CD4-positive, alpha-beta memory T cell (primary cell): ENCODE data around the gene SCN5A. TPM values are rescaled to one million over a fixed set of nuclear protein-coding genes. Genes with fewer than 3 reads are reported as not detected.
A peak's percentile ranks its signal among the peaks of the same experiment; 100 is the strongest.

ENCODE experiments used
- CTCF ChIA-PET: fragments of 350-600 bp; sonication (Branson Sonifier 250); formaldehyde crosslinking; loops from one replicate; lab custom pipeline; 2021; ENCODE audit warnings: inconsistent platforms; ENCODE audit not compliant: partially characterized antibody; lab: Charles Lee
- POLR2A ChIA-PET: fragments of 350-600 bp; sonication (Branson Sonifier 250); formaldehyde crosslinking; loops from one replicate; lab custom pipeline; 2021; ENCODE audit not compliant: partially characterized antibody; lab: Charles Lee
- DNase-seq, 5 donors: peaks; one replicate each; pipeline versions ENCODE4 v3.0.0 to v3.0.0-alpha.2; 2020 to 2022; ENCODE audit warnings: mixed read lengths in 1 of 5
- H3K27ac ChIP-seq: one replicate; pipeline ENCODE4 v1.7.0; 2013; ENCODE audit warnings: low read depth, low read length
- H3K27me3 ChIP-seq: 2 replicates; pipeline ENCODE4 v1.7.0; 2013; ENCODE audit warnings: mild to moderate bottlenecking, low read length, moderate library complexity; ENCODE audit not compliant: insufficient read depth
- H3K36me3 ChIP-seq: 2 replicates; pipeline ENCODE4 v1.7.0; 2013; ENCODE audit warnings: mild to moderate bottlenecking, low read length, moderate library complexity; ENCODE audit not compliant: insufficient read depth
- H3K4me1 ChIP-seq: 2 replicates; pipeline ENCODE4 v1.7.0; 2013; ENCODE audit warnings: mild to moderate bottlenecking, low read length, moderate library complexity; ENCODE audit not compliant: insufficient read depth
- H3K4me3 ChIP-seq, 2 donors: one replicate each; pipeline ENCODE4 v1.7.0; 2013; ENCODE audit warnings: low read length in 2 of 2, mild to moderate bottlenecking in 1 of 2
- H3K9me3 ChIP-seq, 2 donors: one replicate each; pipeline ENCODE4 v1.7.0; 2013; ENCODE audit warnings: low read length in 2 of 2, control low read depth in 1 of 2; ENCODE audit not compliant: control insufficient read depth in 1 of 2
- H3K27ac Mint-ChIP-seq, 7 donors: one replicate each; pipeline ENCODE4 v1.8.0; 2020 to 2021; ENCODE audit warnings: mixed read lengths in 7 of 7, mild to moderate bottlenecking in 6 of 7, inconsistent platforms in 3 of 7, moderate library complexity in 3 of 7
- H3K27me3 Mint-ChIP-seq, 2 donors: one replicate each; pipeline ENCODE4 v1.8.0; 2020 to 2021; ENCODE audit warnings: mixed read lengths in 2 of 2
- H3K36me3 Mint-ChIP-seq, 2 donors: one replicate each; pipeline ENCODE4 v1.8.0; 2020 to 2021; ENCODE audit warnings: mixed read lengths in 2 of 2, inconsistent platforms in 1 of 2, mild to moderate bottlenecking in 1 of 2
- H3K4me1 Mint-ChIP-seq, 4 donors: one replicate each; pipeline ENCODE4 v1.8.0; 2020 to 2021; ENCODE audit warnings: mixed read lengths in 4 of 4, mild to moderate bottlenecking in 1 of 4
- H3K4me3 Mint-ChIP-seq, 8 donors: one replicate each; pipeline ENCODE4 v1.8.0; 2020 to 2021; ENCODE audit warnings: mixed read lengths in 8 of 8, mild to moderate bottlenecking in 7 of 8, moderate library complexity in 6 of 8, inconsistent platforms in 3 of 8
- H3K9me3 Mint-ChIP-seq, 8 donors: one replicate each; pipeline ENCODE4 v1.8.0; 2020 to 2021; ENCODE audit warnings: mixed read lengths in 8 of 8, mild to moderate bottlenecking in 5 of 8, inconsistent platforms in 3 of 8, moderate library complexity in 1 of 8
- intact Hi-C: fragments of 100-400 bp; cut with micrococcal nuclease; formaldehyde crosslinking; loops from one replicate; pipeline ENCODE4 v1.15.1; 2023
- polyA plus RNA-seq, 2 donors: library from polyadenylated mRNA; unstranded; fragments of 300-500 nt; fragmentation: Illumina TruSeq; gene quantifications; one replicate each; pipeline ENCODE4 v1.2.3, GENCODE V29; 2021
- total RNA-seq, 2 experiments: library from RNA; stranded (reverse); gene quantifications; one replicate each; pipeline ENCODE4 v1.2.3, GENCODE V29; 2021

SCN5A gene
- total and polyA plus RNA-seq, 4 experiments from 2014 or later = 0.12 to 0.47 TPM; not detected in 2

DNA sequence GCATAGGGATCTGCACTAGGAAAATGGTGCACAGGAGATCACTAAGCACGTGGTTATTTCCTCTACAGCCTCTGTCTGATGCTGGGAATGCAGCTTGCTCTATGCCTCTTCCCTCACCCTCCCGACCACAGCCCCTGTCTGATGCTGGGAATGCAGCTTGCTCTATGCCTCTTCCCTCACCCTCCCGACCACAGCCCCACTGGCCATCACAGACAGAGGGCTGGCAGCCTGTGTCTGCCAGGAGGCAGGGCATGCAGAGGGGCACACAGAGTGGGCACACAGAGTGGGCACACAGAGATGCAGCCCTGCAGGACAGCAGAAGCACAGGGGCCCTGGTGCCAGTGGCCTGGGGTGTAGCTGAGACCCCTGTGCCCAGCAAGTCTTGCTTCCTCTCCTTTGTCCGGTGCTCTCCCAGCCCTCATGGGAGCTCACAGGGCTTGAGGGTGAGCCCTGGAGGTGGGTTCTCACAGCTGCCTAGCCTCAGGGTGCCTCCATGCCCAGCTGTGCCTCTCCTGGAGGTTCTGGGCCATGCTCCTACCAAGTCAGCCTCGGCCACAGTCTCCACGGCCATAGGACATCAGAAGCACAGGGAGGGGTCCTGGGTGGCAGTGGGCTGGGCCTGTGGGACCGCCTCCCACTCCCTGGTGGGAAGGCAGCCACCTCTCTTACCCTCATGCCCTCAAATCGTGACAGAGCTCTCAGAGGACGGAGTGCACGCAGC lies 87.6 kb downstream of the SCN5A start:
- Histone ChIP-seq H3K27ac (no peak overlapping the region), H3K4me3 (no peak overlapping the region), H3K36me3 (no peaks in the 10 kb centered on the region), H3K4me1 (no peaks in the 10 kb centered on the region), H3K9me3 (no peaks in the 10 kb centered on the region), H3K27me3 (no peaks in the 10 kb centered on the region)
- no peak for DNase-seq
- no peak overlapping the region for H3K4me3 Mint-ChIP-seq
- no peaks in the 10 kb centered on the region for H3K4me1 Mint-ChIP-seq
- no peaks in the 10 kb centered on the region for H3K27me3 Mint-ChIP-seq
- H3K36me3 Mint-ChIP-seq = no peaks in the 10 kb centered on the region
- no peak overlapping the region for H3K27ac Mint-ChIP-seq
- CTCF ChIA-PET = no interaction called here
- intact Hi-C loops = no loop called here
- peaks cover 0 to 4% (median 0%) of the 10 kb centered on the region in 8 donors for H3K9me3 Mint-ChIP-seq
- POLR2A ChIA-PET = no interaction called here

DNA sequence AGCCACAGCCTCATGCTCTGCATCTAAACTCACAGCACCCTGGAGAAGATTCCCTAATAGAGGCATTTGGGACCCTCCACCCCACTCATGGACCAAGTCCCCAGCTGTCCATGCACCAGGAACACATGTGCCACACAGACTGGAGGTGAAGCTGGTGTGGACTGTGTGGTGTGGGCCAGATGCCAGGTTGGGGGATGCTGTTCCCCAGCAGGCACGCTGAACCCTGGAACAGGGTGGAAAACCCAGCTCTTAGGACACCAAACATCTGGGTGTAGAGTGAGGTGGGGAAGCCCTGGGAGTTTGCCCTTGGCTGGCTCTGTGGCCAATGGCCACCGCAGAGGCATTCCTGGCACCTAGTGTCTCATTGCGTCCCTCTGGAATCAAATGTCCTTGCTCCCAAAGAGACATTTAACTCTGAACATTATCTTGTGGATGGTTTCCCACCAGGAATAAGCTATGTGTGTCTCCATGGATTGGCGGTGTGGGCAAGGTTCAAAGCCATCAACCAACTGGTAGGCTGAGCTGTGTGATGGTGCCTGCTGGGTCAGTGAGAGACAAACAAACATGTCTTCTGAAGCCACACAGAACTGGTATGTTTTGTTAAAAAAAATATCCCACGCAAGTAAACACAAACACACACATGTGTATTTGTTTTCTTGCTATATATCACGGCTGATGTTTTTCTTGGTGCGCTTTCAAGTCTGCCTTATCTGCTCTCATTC lies 88.3 kb downstream of the SCN5A start:
- Histone ChIP-seq H3K4me3 (no peak overlapping the region), H3K36me3 (no peaks in the 10 kb centered on the region), H3K27me3 (no peaks in the 10 kb centered on the region), H3K4me1 (no peaks in the 10 kb centered on the region), H3K9me3 (no peaks in the 10 kb centered on the region), H3K27ac (no peak overlapping the region)
- Mint-ChIP-seq H3K4me3 (no peak overlapping the region), H3K27ac (no peak overlapping the region), H3K27me3 (no peaks in the 10 kb centered on the region), H3K9me3 (peaks cover 0 to 4% (median 0%) of the 10 kb centered on the region in 8 donors), H3K4me1 (no peaks in the 10 kb centered on the region), H3K36me3 (no peaks in the 10 kb centered on the region)
- DNase-seq = no peak
- intact Hi-C loops = no loop called here
- ChIA-PET POLR2A (no interaction called here), CTCF (no interaction called here)

DNA sequence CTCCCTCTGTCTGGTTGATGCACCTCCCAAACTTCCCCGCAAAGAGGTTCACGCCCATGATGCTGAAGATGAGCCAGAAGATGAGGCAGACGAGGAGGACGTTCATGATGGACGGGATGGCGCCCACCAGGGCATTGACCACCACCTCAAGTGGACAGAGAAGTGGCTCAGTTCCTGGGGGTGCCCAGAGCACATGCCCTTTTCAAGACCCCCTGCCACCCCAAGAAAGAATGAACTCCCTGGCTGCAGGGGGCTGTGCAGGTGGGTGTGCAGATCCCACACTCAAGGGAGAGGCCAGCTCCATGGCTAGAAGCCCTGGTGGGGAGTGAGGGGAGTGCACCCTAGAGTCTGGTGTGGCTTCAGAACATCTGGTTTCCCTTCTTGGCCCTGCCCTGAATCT lies 89.2 kb downstream of the SCN5A start:
- Mint-ChIP-seq H3K27me3 (peaks cover 0 to 3% of the 10 kb centered on the region in 2 donors), H3K36me3 (no peaks in the 10 kb centered on the region), H3K4me1 (no peaks in the 10 kb centered on the region), H3K4me3 (no peak overlapping the region), H3K9me3 (peaks cover 0 to 4% (median 0%) of the 10 kb centered on the region in 8 donors), H3K27ac (no peak overlapping the region)
- Histone ChIP-seq H3K4me1 (no peaks in the 10 kb centered on the region), H3K27ac (no peak overlapping the region), H3K36me3 (no peaks in the 10 kb centered on the region), H3K9me3 (no peaks in the 10 kb centered on the region), H3K27me3 (no peaks in the 10 kb centered on the region), H3K4me3 (no peak overlapping the region)
- ChIA-PET CTCF (no interaction called here), POLR2A (no interaction called here)
- DNase-seq = no peak
- intact Hi-C loops = no loop called here

DNA sequence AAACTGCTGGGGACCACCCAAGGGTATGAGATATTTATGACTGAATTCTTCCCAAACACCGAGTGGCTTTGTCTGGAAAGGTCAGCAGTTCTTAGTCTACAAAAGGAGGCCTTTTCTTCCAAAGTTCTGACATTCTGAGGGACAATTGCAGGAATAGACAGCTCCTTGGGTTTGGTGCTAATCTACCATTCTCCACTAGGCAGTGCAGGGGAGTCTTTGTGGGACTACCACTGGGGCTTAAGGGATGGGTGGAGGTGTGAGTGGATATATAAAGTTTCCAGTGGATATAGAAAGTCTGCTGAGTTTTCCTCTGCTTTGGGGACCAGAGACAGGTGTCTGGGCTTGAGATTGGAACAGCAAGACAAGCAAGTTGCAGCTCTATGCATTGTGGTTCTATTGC lies 90.6 kb downstream of the SCN5A start:
- Histone ChIP-seq H3K27me3 (no peaks in the 10 kb centered on the region), H3K9me3 (no peaks in the 10 kb centered on the region), H3K4me1 (no peaks in the 10 kb centered on the region), H3K36me3 (no peaks in the 10 kb centered on the region), H3K27ac (no peak overlapping the region), H3K4me3 (no peak overlapping the region)
- H3K9me3 Mint-ChIP-seq = peaks cover 0 to 10% (median 3%) of the 10 kb centered on the region in 8 donors
- intact Hi-C loops = no loop called here
- DNase-seq = no peak
- no peaks in the 10 kb centered on the region for H3K4me1 Mint-ChIP-seq
- no peak overlapping the region for H3K27ac Mint-ChIP-seq
- ChIA-PET POLR2A (no interaction called here), CTCF (interaction anchor here (4.3 kb wide), 1 partner anchor 38 kb away, joined by 16 read pairs; no protein-coding TSS in a partner anchor)
- no peaks in the 10 kb centered on the region for H3K36me3 Mint-ChIP-seq
- H3K4me3 Mint-ChIP-seq = no peak overlapping the region
- H3K27me3 Mint-ChIP-seq = peaks cover 0 to 4% of the 10 kb centered on the region in 2 donors

DNA sequence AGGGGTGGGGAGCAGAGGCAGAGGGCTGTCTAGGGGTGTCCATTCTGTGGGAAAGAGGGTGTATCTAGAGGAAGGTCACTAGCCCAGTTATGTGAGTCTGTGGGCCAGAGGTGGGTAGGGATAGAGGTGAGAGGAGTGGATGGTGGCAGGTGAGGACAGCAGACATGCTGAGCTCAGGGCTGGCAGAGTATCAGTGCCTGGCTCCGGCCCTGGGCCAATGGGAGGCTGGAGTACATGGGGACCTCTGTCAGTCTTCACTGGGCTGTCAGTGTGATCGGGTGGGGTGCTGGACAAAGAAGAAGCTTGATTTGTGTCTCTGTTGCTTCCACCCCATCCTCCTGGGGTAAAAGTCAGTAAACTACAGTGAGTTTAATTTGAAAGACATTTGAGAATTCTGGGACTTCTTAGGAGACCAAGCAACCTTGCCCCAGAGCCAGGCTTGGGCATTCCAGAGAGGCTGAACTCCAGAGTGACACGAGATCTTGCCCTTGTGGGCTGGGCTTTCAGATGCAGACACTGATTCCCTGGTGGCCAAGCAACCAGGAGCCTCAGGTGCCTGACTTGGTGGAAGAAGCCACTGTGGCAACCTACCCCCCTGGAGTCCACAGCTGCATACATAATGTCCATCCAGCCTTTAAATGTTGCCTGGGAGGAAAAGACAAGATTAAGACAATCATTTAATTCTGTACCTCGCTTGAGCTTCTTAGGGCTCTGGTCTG lies 92.7 kb downstream of the SCN5A start:
- DNase-seq = no peak
- H3K4me3 Mint-ChIP-seq = no peak overlapping the region
- no peak overlapping the region for H3K27ac Mint-ChIP-seq
- peaks cover 2 to 5% of the 10 kb centered on the region in 2 donors for H3K27me3 Mint-ChIP-seq
- no peaks in the 10 kb centered on the region for H3K27me3 ChIP-seq
- no peaks in the 10 kb centered on the region for H3K36me3 ChIP-seq
- intact Hi-C loops = no loop called here
- CTCF ChIA-PET = interaction anchor here (4.3 kb wide), 1 partner anchor 36 kb away, joined by 16 read pairs; no protein-coding TSS in a partner anchor
- no peak overlapping the region for H3K27ac ChIP-seq
- H3K4me3 ChIP-seq = no peak overlapping the region
- POLR2A ChIA-PET = no interaction called here
- no peaks in the 10 kb centered on the region for H3K36me3 Mint-ChIP-seq
- no peaks in the 10 kb centered on the region for H3K9me3 ChIP-seq
- no peaks in the 10 kb centered on the region for H3K4me1 ChIP-seq
- H3K9me3 Mint-ChIP-seq = peaks cover 0 to 11% (median 3%) of the 10 kb centered on the region in 8 donors
- no peaks in the 10 kb centered on the region for H3K4me1 Mint-ChIP-seq

DNA sequence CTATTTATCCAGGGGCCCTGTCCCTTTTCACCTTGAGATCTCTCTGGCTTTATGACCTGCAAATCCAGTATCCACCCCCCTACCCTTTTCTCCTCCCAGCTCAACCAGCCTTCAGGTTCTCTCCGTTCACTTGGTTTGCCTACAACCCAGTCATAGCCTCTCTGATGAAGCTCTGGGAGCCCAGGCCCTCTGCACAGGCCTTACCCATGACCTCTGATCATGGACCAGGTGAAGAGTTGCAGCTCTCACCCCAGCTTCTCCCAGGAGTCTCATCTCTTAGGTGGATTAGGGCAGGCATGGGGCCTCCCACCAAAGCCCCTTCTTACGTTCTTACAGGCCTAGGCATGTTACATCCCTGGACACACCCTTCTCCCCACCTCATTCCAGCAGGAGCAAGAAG lies 93.6 kb downstream of the SCN5A start:
- intact Hi-C loops = no loop called here
- DNase-seq = no peak
- Mint-ChIP-seq H3K27me3 (peaks cover 2 to 5% of the 10 kb centered on the region in 2 donors), H3K27ac (peak overlapping the region in 1 of 7 donors; percentile 23), H3K36me3 (no peaks in the 10 kb centered on the region), H3K4me1 (no peaks in the 10 kb centered on the region), H3K9me3 (peaks cover 0 to 11% (median 3%) of the 10 kb centered on the region in 8 donors), H3K4me3 (no peak overlapping the region)
- H3K36me3 ChIP-seq = no peaks in the 10 kb centered on the region
- no peaks in the 10 kb centered on the region for H3K9me3 ChIP-seq
- ChIA-PET CTCF (interaction anchor here (4.3 kb wide), 1 partner anchor 35 kb away, joined by 16 read pairs; no protein-coding TSS in a partner anchor), POLR2A (no interaction called here)
- H3K4me1 ChIP-seq = no peaks in the 10 kb centered on the region
- H3K4me3 ChIP-seq = no peak overlapping the region
- H3K27me3 ChIP-seq = no peaks in the 10 kb centered on the region
- H3K27ac ChIP-seq = no peak overlapping the region
